ENCODE data around the gene NOL9. TPM values are rescaled to one million over a fixed set of nuclear protein-coding genes. Genes with fewer than 3 reads are reported as not detected.

The NOL9 gene
- total RNA-seq, 2 experiments from 2014 or later: 37.6 to 40.8 TPM

GRCh38 chr1:6508816-6509189, 45.5 kb downstream of the NOL9 start:
- DNase-seq (no peak), ATAC-seq (ENCODE audit: low read depth) (no peak)
- Mint-ChIP-seq H3K27me3 (no peaks in the 10 kb centered on the region), H3K4me1 (peaks cover 3% of the 10 kb centered on the region), H3K27ac (no peak overlapping the region), H3K4me3 (no peak overlapping the region), H3K9me3 (no peaks in the 10 kb centered on the region), H3K36me3 (no peaks in the 10 kb centered on the region)
- POLR2A ChIA-PET: interaction anchor here (0.6 kb wide), 1 partner anchor 278 kb away, joined by 3 read pairs; no protein-coding TSS in a partner anchor

GRCh38 chr1:6508154-6508815, 46.0 kb downstream of the NOL9 start:
- Mint-ChIP-seq H3K36me3 (no peaks in the 10 kb centered on the region), H3K4me3 (no peak overlapping the region), H3K9me3 (no peaks in the 10 kb centered on the region), H3K27ac (no peak overlapping the region), H3K4me1 (peaks cover 3% of the 10 kb centered on the region), H3K27me3 (no peaks in the 10 kb centered on the region)
- ATAC-seq (ENCODE audit: low read depth) (no peak), DNase-seq (no peak)
- POLR2A ChIA-PET: no interaction called here

DNA sequence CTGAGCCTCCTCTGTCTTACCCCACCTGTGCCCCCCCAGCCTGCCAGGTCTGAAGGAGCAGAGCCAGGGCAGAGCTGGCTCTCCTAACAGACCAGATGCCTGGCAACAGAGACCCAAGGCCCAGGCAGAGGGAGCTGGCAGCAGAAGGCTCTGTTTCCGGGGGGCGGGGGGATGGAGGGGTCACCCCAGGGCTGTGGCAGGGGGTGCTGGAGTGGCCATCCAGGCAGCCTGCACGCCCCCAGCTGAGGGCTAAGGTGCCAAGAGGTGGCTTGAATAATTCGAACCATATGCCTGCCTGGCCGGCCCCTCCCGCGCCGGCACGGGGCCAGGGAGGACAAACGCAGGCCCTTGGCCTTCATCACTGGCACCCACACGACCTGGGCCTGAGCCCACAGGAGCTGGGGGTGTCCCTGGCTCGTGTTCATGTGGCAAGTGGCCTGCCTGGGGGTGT, 46.8 kb downstream of the NOL9 start:
- H3K9me3 Mint-ChIP-seq: no peaks in the 10 kb centered on the region
- ATAC-seq (ENCODE audit: low read depth): peak; percentile 8
- DNase-seq: no peak
- H3K27me3 Mint-ChIP-seq: no peaks in the 10 kb centered on the region
- H3K4me1 Mint-ChIP-seq: peaks cover 3% of the 10 kb centered on the region
- H3K36me3 Mint-ChIP-seq: no peaks in the 10 kb centered on the region
- no peak overlapping the region for H3K4me3 Mint-ChIP-seq
- no peak overlapping the region for H3K27ac Mint-ChIP-seq
- POLR2A ChIA-PET: interaction anchor here (0.6 to 0.7 kb wide), 2 partner anchors 9 to 34 kb away, joined by 3 to 6 read pairs; no protein-coding TSS in a partner anchor

- DNase-seq (no peak), ATAC-seq (ENCODE audit: low read depth) (no peak)
- POLR2A ChIA-PET: interaction anchor here (0.7 kb wide), 1 partner anchor 9 kb away, joined by 3 read pairs; no protein-coding TSS in a partner anchor
- Mint-ChIP-seq H3K36me3 (no peaks in the 10 kb centered on the region), H3K4me1 (peaks cover 3% of the 10 kb centered on the region), H3K4me3 (no peak overlapping the region), H3K27me3 (no peaks in the 10 kb centered on the region), H3K9me3 (no peaks in the 10 kb centered on the region), H3K27ac (no peak overlapping the region)
These were observed 47.3 kb downstream of the NOL9 start for GRCh38 chr1:6507037-6507428.

DNA sequence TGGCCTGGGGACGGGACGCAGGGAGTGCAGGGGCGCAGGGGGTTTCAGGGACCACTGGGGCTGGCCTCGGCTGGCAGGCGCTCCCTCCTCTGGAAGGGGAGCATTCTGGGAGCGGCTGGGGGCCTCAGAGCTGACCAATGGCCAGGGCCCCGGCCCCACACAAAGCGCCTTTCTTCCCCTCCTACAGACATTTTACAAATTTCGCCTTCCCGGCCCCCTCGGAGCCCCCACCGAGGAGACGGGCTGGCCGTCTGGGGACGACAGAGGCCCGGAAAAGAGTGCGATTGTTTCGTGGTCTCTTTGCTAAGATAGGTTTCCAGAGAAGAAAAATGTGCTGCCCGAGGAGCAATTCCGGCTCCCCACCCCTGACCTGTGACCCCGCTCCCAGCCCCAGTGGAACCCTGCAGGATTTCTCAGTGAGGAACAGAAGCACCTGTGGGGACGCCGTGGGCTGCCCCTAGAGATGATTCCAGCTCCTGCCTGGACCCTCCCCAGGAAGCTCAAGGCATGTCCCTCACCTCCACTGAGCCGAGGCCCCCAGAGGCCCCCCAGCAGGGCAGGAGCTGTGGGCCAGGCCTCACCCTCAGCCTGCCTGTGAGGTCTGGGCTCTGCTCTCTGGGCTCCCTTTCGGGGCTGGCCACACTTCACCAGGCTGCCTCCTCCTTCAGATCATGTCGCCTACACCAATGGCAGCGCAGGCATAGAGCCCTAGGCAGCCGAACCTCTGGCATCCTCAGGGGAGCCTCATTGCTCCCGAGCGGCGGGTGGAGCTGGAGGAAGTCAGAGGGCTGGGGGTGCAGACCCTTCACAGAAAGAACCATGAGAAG, 47.9 kb downstream of the NOL9 start:
- Mint-ChIP-seq H3K4me3 (no peak overlapping the region), H3K27ac (no peak overlapping the region), H3K9me3 (no peaks in the 10 kb centered on the region), H3K36me3 (no peaks in the 10 kb centered on the region), H3K4me1 (peaks cover 3% of the 10 kb centered on the region), H3K27me3 (no peaks in the 10 kb centered on the region)
- ATAC-seq (ENCODE audit: low read depth) (no peak), DNase-seq (no peak)
- POLR2A ChIA-PET: interaction anchor here (0.7 kb wide), 1 partner anchor 8 kb away, joined by 3 read pairs; no protein-coding TSS in a partner anchor

- ATAC-seq (ENCODE audit: low read depth): no peak
- POLR2A ChIA-PET: interaction anchor here (0.6 kb wide), 1 partner anchor 11 kb away, joined by 4 read pairs; no protein-coding TSS in a partner anchor
- H3K9me3 Mint-ChIP-seq: no peaks in the 10 kb centered on the region
- H3K4me3 Mint-ChIP-seq: no peak overlapping the region
- DNase-seq: no peak
- H3K36me3 Mint-ChIP-seq: no peaks in the 10 kb centered on the region
- H3K27me3 Mint-ChIP-seq: peaks cover 4% of the 10 kb centered on the region
- no peak overlapping the region for H3K27ac Mint-ChIP-seq
- peaks cover 3% of the 10 kb centered on the region for H3K4me1 Mint-ChIP-seq
These were observed 48.7 kb downstream of the NOL9 start for GRCh38 chr1:6505367-6506209.

- POLR2A ChIA-PET: interaction anchor here (0.6 kb wide), 1 partner anchor 12 kb away, joined by 4 read pairs; no protein-coding TSS in a partner anchor
- no peaks in the 10 kb centered on the region for H3K9me3 Mint-ChIP-seq
These were observed 49.4 kb downstream of the NOL9 start for GRCh38 chr1:6504887-6505286.

DNA sequence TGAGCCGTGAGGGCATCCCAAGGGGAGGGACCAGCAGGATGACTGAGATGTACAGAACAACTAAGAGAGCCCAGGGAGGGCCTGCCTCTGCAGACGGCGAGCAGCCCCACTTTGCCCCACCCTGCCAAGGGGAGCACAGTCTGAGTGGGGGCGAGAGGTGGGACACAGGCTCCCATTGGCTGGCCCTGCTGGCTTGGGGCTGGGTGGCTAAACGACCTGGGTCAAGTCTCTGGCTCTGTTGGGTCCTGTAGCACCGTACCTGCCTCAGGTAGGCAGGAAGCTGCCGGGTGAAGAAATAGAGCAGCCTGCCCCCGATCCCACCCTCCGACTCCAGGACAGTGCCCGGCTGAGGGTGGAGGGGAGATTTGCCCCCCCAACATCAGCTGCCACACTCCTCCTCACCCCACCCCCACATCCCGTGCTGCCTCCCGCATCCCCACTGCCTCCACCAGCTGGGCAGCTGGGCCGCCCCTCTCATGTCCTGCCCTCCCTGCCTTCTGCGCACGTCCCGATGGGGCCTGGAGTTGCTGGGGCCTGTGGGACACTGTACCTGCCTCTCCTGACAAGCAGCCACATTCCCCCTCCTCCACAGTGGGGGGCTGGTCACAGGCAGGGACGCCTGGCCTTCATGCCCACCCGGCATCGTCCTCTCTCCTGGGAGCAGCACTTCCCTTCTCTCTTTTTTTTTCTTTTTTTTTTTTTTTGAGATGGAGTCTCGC, 50.3 kb downstream of the NOL9 start:
- Mint-ChIP-seq H3K27me3 (peaks cover 4% of the 10 kb centered on the region), H3K9me3 (no peaks in the 10 kb centered on the region), H3K36me3 (no peaks in the 10 kb centered on the region), H3K4me1 (peaks cover 3% of the 10 kb centered on the region), H3K4me3 (no peak overlapping the region), H3K27ac (no peak overlapping the region)
- ATAC-seq (ENCODE audit: low read depth) (no peak), DNase-seq (no peak)
- POLR2A ChIA-PET: no interaction called here

More at GRCh38 chr1:6504887-6505286, 49.4 kb downstream of the NOL9 start:
- no peak for ATAC-seq (ENCODE audit: low read depth)
- Mint-ChIP-seq H3K36me3 (no peaks in the 10 kb centered on the region), H3K27me3 (peaks cover 4% of the 10 kb centered on the region), H3K4me1 (peaks cover 3% of the 10 kb centered on the region), H3K27ac (no peak overlapping the region), H3K4me3 (no peak overlapping the region)
- no peak for DNase-seq

- Mint-ChIP-seq H3K36me3 (no peaks in the 10 kb centered on the region), H3K4me3 (no peak overlapping the region), H3K4me1 (peaks cover 8% of the 10 kb centered on the region), H3K9me3 (no peaks in the 10 kb centered on the region), H3K27me3 (peaks cover 11% of the 10 kb centered on the region), H3K27ac (no peak overlapping the region)
- POLR2A ChIA-PET: interaction anchor here (0.8 kb wide), 1 partner anchor 199 kb away, joined by 4 read pairs; the partner anchor contains the start of gene DNAJC11
- DNase-seq (no peak), ATAC-seq (ENCODE audit: low read depth) (no peak)
These were observed 52.1 kb downstream of the NOL9 start for GRCh38 chr1:6502000-6502891.

GRCh38 chr1:6501279-6501813, 53.0 kb downstream of the NOL9 start:
- no peaks in the 10 kb centered on the region for H3K9me3 Mint-ChIP-seq
- H3K27ac Mint-ChIP-seq: no peak overlapping the region
- ATAC-seq (ENCODE audit: low read depth) (no peak), DNase-seq (no peak)
- H3K27me3 Mint-ChIP-seq: peaks cover 16% of the 10 kb centered on the region
- no peak overlapping the region for H3K4me3 Mint-ChIP-seq
- H3K4me1 Mint-ChIP-seq: peaks cover 5% of the 10 kb centered on the region
- POLR2A ChIA-PET: no interaction called here
- no peaks in the 10 kb centered on the region for H3K36me3 Mint-ChIP-seq

DNA sequence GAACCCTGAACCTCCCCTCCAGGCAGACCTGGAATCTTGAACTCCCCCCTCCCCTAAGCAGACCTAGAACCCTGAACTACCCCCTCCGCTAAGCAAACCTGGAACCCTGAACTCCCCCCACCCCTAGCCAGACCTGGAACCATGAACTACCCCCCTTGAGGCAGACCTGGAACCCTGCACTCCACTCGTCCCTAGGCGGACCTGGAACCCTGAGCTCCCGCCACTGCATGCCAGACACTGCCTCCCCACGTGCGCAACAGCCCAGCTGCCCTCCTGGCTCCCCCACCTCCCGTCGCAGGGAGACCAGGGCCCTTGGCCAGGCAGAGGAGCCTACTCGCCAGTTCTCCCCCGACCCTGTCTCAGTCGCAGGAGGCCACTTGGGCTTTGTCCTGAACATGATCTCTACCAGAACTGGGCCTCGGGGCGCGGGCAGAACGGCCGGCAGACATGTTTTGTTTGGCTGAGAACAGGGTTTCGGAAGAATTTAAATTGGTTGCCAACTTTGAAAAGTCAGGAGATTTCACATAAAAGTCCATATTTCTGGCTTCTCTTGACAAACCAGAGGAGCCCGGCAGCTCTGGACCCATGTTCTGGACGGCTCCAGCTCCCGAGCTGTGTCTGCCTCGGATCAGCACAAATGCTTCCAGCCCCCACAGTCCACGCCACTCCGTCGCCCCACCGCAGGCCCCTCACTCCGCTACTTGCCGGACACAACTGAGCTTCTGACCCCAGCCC, 53.6 kb downstream of the NOL9 start:
- no peak overlapping the region for H3K27ac Mint-ChIP-seq
- ATAC-seq (ENCODE audit: low read depth) (no peak), DNase-seq (no peak)
- H3K9me3 Mint-ChIP-seq: no peaks in the 10 kb centered on the region
- POLR2A ChIA-PET: no interaction called here
- H3K27me3 Mint-ChIP-seq: peaks cover 20% of the 10 kb centered on the region
- H3K4me1 Mint-ChIP-seq: peaks cover 9% of the 10 kb centered on the region
- no peak overlapping the region for H3K4me3 Mint-ChIP-seq
- no peaks in the 10 kb centered on the region for H3K36me3 Mint-ChIP-seq

All from activated naive CD8-positive, alpha-beta T cell treated with anti-CD3 and anti-CD28 coated beads, Interleukin-2, amount 10 ng/mL, durations not matched to agents 7 days and 5 days (primary cell).